SK-N-SH treated with all-trans-retinoic acid at 6 μM for 48 hours (cell line): ENCODE results near the gene CCDC158.

Experiments
- ATAC-seq: fragments of 200-7000 bp; cut with Tn5 transposase; 3 replicates; pipeline ENCODE4 v1.9.1; 2020; ENCODE audit warnings: mild to moderate bottlenecking, moderate library complexity
- ARNTL ChIP-seq: fragments of 450-650 bp; formaldehyde crosslinking; IDR thresholded peaks from 2 replicates; pipeline ENCODE4 v1.5.0; 2020; ENCODE audit warnings: low read depth, mild to moderate bottlenecking, moderate library complexity, borderline replicate concordance
- BACH2 ChIP-seq: fragments of 250-450 bp; sonication (Bioruptor Pico); IDR thresholded peaks from 2 replicates; pipeline ENCODE4 v1.9.0; 2021; ENCODE audit warnings: mild to moderate bottlenecking, borderline replicate concordance
- CSDC2 ChIP-seq: fragments of 250-450 bp; sonication (Bioruptor Pico); IDR thresholded peaks from 2 replicates; pipeline ENCODE4 v1.5.0; 2020; ENCODE audit warnings: mild to moderate bottlenecking, moderate library complexity
- GLIS3 ChIP-seq: fragments of 250-450 bp; sonication (Bioruptor Pico); IDR thresholded peaks from 2 replicates; pipeline ENCODE4 v1.5.0; 2020; ENCODE audit warnings: mild to moderate bottlenecking, moderate library complexity
- ISL1 ChIP-seq: fragments of 250-450 bp; sonication (Bioruptor Pico); IDR thresholded peaks from 2 replicates; pipeline ENCODE4 v2.1.2; 2022; ENCODE audit warnings: mild to moderate bottlenecking, moderate library complexity
- OSR1 ChIP-seq: fragments of 250-450 bp; sonication (Bioruptor Pico); IDR thresholded peaks from 2 replicates; pipeline ENCODE4 v1.8.0; 2022; ENCODE audit warnings: moderate library complexity, mild to moderate bottlenecking, inconsistent platforms
- POU6F1 ChIP-seq: fragments of 250-450 bp; sonication (Bioruptor Pico); IDR thresholded peaks from 2 replicates; pipeline ENCODE4 v1.8.0; 2021; ENCODE audit warnings: low read depth, mild to moderate bottlenecking, moderate library complexity, borderline replicate concordance
- PPARA ChIP-seq: fragments of 250-450 bp; sonication (Bioruptor Pico); IDR thresholded peaks from 2 replicates; pipeline ENCODE4 v1.5.0; 2020; ENCODE audit warnings: mild to moderate bottlenecking, borderline replicate concordance
- SNAI2 ChIP-seq: fragments of 250-450 bp; sonication (Bioruptor Pico); IDR thresholded peaks from 2 replicates; pipeline ENCODE4 v1.5.0; 2020; ENCODE audit warnings: mild to moderate bottlenecking, moderate library complexity
- TCF4 ChIP-seq: fragments of 250-450 bp; sonication (Bioruptor Pico); IDR thresholded peaks from 2 replicates; pipeline ENCODE4 v1.8.0; 2021; ENCODE audit warnings: mild to moderate bottlenecking, moderate library complexity, borderline replicate concordance
- TOX ChIP-seq: fragments of 250-450 bp; sonication (Bioruptor Pico); IDR thresholded peaks from 2 replicates; pipeline ENCODE4 v1.8.0; 2021; ENCODE audit warnings: mild to moderate bottlenecking, moderate library complexity, borderline replicate concordance
- ZC3H10 ChIP-seq: fragments of 250-450 bp; sonication (Bioruptor Pico); IDR thresholded peaks from 2 replicates; pipeline ENCODE4 v1.5.1; 2021; ENCODE audit warnings: mild to moderate bottlenecking, moderate library complexity
- ZFP3 ChIP-seq: fragments of 250-450 bp; sonication (Bioruptor Pico); IDR thresholded peaks from 2 replicates; pipeline ENCODE4 v1.5.0; 2020; ENCODE audit warnings: mild to moderate bottlenecking, moderate library complexity
- ZFP30 ChIP-seq: fragments of 450-650 bp; formaldehyde crosslinking; IDR thresholded peaks from 2 replicates; pipeline ENCODE4 v1.5.0; 2022; ENCODE audit warnings: mild to moderate bottlenecking, moderate library complexity
- ZNF565 ChIP-seq: fragments of 450-650 bp; formaldehyde crosslinking; conservative IDR thresholded peaks from 2 replicates; pipeline ENCODE4 v1.5.0; 2020; ENCODE audit warnings: low read depth, mild to moderate bottlenecking, moderate library complexity
- ZNF70 ChIP-seq: fragments of 450-650 bp; formaldehyde crosslinking; IDR thresholded peaks from 2 replicates; pipeline ENCODE4 v1.5.0; 2020; ENCODE audit warnings: mild to moderate bottlenecking, moderate library complexity
- TF ChIP-seq, protein P1 (sequence below): fragments of 250-450 bp; sonication (Bioruptor Pico); IDR thresholded peaks from 2 replicates; pipeline ENCODE4 v1.8.0; 2020; ENCODE audit warnings: mild to moderate bottlenecking, moderate library complexity, borderline replicate concordance
- TF ChIP-seq, protein P2 (sequence below): fragments of 250-450 bp; sonication (Bioruptor Pico); IDR thresholded peaks from 2 replicates; pipeline ENCODE4 v1.5.0; 2020; ENCODE audit warnings: mild to moderate bottlenecking, moderate library complexity

The CCDC158 gene

GRCh38 chr4:76386566-76387305, 34.2 kb downstream of the CCDC158 start:
- TF ChIP-seq ZC3H10 (no peak), ZFP30 (CRISPR knock-in tag) (no peak), SNAI2 (CRISPR knock-in tag) (no peak), BACH2 (CRISPR knock-in tag) (no peak), ZNF565 (CRISPR knock-in tag) (no peak), TCF4 (CRISPR knock-in tag) (no peak), GLIS3 (CRISPR knock-in tag) (no peak), ZNF70 (CRISPR knock-in tag) (no peak), OSR1 (CRISPR knock-in tag) (no peak), PPARA (CRISPR knock-in tag) (no peak), CSDC2 (CRISPR knock-in tag) (no peak), TOX (CRISPR knock-in tag) (no peak), POU6F1 (CRISPR knock-in tag) (no peak)
- TF ChIP-seq, protein P1, sequence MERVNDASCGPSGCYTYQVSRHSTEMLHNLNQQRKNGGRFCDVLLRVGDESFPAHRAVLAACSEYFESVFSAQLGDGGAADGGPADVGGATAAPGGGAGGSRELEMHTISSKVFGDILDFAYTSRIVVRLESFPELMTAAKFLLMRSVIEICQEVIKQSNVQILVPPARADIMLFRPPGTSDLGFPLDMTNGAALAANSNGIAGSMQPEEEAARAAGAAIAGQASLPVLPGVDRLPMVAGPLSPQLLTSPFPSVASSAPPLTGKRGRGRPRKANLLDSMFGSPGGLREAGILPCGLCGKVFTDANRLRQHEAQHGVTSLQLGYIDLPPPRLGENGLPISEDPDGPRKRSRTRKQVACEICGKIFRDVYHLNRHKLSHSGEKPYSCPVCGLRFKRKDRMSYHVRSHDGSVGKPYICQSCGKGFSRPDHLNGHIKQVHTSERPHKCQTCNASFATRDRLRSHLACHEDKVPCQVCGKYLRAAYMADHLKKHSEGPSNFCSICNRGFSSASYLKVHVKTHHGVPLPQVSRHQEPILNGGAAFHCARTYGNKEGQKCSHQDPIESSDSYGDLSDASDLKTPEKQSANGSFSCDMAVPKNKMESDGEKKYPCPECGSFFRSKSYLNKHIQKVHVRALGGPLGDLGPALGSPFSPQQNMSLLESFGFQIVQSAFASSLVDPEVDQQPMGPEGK = no peak
- TF ChIP-seq, all 23 proteins: peak for 0
- ATAC-seq = no peak

DNA sequence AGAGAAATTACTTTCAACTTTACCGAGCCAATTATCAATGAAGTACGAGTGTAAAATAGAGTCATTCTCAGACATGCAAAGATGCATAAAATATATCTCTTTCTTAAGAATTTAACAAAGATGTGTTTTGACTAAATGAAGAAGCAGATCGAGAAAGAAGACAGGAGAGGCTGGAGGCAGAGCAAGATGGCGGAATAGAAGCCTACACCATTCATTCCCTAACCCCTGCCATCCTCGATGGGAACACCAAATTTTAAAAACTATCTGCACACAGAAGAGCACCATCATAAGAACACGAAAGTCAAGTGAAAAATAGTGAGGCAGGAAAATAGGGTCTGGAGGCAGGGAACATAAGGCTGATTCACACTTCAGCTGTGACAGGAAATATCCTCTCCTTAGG, 35.0 kb downstream of the CCDC158 start:
- no peak for TF ChIP-seq ZFP30 (CRISPR knock-in tag)
- no peak for ATAC-seq

DNA sequence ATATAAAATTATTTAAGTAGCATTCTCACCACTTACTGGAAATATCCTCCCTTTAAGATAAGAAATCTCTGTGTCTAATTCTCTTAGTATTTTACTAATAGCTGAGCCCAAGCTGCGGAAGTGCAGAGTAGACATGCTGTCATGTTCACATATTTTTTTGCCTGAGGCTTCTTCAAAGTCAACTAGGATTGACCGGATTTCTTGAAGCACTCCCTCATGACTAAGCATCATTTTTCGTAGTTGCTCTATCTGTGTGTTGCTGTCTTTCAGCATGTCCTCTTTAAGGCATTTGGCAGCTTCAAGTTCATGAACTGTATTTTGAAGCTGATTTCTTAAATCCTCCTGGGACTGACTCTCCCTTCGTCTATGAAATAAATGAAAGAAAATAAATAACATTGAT, 36.9 kb downstream of the CCDC158 start:
- ATAC-seq = no peak
- no peak for TF ChIP-seq ZC3H10

GRCh38 chr4:76383001-76383400, 37.9 kb downstream of the CCDC158 start:
- ATAC-seq = no peak
- TF ChIP-seq POU6F1 (CRISPR knock-in tag) = no peak

DNA sequence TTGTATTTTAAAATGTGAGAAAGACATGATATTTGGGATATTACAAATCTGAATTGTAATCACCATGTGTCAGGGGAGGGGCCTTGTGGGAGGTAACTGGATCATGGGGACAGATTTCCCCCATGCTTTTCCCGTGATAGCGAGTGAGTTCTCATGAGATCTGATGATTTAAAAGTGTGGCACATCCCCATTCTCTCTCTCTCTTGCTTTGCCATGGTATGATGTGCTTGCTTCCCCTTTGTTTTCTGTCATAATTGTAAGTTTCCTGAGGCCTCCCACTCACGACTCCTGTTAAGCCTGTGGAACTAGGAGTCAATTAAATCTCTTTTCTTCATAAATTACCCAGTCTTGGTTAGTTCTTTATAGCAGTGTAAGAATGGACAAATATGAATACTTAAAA, 39.0 kb downstream of the CCDC158 start:
- no peak for ATAC-seq
- TF ChIP-seq ISL1 (CRISPR knock-in tag) (no peak), ARNTL (CRISPR knock-in tag) (no peak), SNAI2 (CRISPR knock-in tag) (no peak), GLIS3 (CRISPR knock-in tag) (no peak), ZFP3 (CRISPR knock-in tag) (no peak), ZNF565 (CRISPR knock-in tag) (no peak), ZC3H10 (no peak), OSR1 (CRISPR knock-in tag) (no peak), POU6F1 (CRISPR knock-in tag) (no peak)
- TF ChIP-seq, protein P2, sequence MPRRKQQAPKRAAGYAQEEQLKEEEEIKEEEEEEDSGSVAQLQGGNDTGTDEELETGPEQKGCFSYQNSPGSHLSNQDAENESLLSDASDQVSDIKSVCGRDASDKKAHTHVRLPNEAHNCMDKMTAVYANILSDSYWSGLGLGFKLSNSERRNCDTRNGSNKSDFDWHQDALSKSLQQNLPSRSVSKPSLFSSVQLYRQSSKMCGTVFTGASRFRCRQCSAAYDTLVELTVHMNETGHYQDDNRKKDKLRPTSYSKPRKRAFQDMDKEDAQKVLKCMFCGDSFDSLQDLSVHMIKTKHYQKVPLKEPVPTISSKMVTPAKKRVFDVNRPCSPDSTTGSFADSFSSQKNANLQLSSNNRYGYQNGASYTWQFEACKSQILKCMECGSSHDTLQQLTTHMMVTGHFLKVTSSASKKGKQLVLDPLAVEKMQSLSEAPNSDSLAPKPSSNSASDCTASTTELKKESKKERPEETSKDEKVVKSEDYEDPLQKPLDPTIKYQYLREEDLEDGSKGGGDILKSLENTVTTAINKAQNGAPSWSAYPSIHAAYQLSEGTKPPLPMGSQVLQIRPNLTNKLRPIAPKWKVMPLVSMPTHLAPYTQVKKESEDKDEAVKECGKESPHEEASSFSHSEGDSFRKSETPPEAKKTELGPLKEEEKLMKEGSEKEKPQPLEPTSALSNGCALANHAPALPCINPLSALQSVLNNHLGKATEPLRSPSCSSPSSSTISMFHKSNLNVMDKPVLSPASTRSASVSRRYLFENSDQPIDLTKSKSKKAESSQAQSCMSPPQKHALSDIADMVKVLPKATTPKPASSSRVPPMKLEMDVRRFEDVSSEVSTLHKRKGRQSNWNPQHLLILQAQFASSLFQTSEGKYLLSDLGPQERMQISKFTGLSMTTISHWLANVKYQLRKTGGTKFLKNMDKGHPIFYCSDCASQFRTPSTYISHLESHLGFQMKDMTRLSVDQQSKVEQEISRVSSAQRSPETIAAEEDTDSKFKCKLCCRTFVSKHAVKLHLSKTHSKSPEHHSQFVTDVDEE (CRISPR knock-in tag) = no peak
